IMR-90 (cell line): ENCODE data around the gene SERPING1.

ENCODE experiments used
- CHD1 ChIP-seq: IDR thresholded peaks from 2 replicates; pipeline ENCODE4 v1.6.1; 2012; ENCODE audit warnings: low read depth, low read length, improper control_type of control experiment
- CTCF ChIP-seq: conservative IDR thresholded peaks from 2 replicates; pipeline ENCODE4 v1.5.1; 2012; ENCODE audit warnings: mild to moderate bottlenecking, low read depth, low read length, improper control_type of control experiment
- MAFK ChIP-seq: IDR thresholded peaks from 2 replicates; pipeline ENCODE4 v1.6.1; 2012; ENCODE audit warnings: low read depth, low read length, improper control_type of control experiment
- POLR2A ChIP-seq: IDR thresholded peaks from 2 replicates; pipeline ENCODE4 v1.6.1; 2012; ENCODE audit warnings: mild to moderate bottlenecking, low read depth, low read length
- RAD21 ChIP-seq: IDR thresholded peaks from 2 replicates; pipeline ENCODE4 v1.6.1; 2012; ENCODE audit warnings: low read length, improper control_type of control experiment

GRCh38 chr11:57555393-57555792 is 42.1 kb upstream of the SERPING1 start:
- TF ChIP-seq CHD1 (no peak), CTCF (no peak), POLR2A (no peak), RAD21 (no peak), MAFK (no peak)
